Activated CD4-positive, alpha-beta T cell treated with anti-CD3 and anti-CD28 coated beads for 48 hours (primary cell): ENCODE results near the gene JMJD8.

Experiments
- DNase-seq: peaks from one replicate; pipeline ENCODE4 v3.0.0-alpha.2; 2020

JMJD8 gene

GRCh38 chr16:637081-638018 lies 46.8 kb downstream of the JMJD8 start:
- DNase-seq = peak; percentile 91

DNA sequence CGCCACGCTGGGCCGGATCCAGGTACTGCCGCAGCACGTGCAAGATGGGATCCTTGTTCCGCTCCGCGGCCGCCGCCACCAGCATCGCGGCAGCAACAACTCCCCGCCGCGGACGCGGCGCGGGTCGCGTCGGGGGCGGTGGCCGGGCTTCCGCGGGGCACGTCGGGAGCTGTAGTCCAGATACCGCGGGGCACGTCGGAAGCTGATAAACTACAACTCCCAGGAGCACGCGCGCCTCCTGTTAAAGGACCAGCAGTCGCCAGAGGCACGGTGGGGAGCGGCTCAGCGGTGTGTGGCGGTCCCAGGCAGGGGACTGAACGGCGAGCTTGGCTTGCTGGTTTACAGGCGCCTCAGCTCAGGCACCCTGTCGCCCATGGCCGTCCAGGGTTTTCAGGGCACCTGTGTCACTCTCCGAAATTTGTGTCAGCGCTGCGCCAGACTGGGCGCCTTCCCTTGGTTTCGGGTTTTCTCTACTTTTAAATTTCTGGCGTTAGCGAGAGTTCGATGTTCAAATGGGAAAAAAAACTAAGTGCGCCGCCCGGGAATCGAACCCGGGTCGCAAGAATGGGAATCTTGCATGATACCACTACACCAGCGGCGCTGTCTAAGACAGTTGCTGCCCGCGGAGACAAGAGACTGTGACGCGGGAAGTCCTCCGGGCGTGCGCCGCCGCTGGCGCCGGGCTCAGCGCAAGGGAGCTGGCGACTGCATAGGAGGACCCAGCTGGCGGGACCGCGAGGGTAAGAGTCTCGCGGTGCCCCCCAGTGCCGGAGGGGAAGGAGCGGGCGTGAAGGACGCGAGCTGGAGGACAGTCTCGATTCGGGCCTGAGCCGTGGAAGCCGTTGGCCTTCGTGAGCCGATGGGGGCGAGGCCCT lies 47.7 kb downstream of the JMJD8 start, which contains the start of gene METTL26:
TSS of gene METTL26 (minus strand) at position 100 of the 875 bp plus-strand sequence. CDS start at position 85, 15 bp downstream.
- peak; percentile 95 for DNase-seq

DNA sequence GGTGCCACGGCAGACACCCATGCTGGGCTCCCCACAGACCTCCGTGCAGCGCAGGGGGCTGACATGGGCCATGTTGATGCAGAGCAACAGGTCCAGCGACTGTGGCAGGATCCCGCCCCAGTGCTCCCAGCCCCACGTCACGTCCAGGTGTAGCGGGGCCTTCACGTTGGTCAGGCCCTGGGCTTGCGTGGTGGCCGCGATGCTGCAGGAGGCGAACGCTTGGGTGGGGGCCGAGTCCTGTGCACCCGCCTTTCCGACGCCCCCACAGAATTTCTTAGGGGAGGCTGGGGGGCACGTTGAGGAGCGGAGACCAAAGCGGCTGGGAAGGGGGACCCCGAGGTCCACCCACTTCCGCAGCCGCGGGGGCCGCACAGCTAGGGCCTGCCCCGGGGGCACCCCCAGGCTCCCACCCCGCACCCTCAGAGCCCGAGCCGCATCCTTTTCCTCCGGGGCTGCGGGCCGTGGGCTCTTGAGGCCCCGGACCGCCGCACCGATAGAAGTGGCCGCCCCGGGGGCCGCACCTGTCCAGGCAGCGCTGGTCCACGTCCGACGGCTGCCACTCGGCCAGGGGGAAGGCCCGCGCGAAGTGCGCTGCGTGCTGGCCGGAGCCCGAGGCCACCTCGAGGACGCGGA lies 48.4 kb downstream of the JMJD8 start:
- peak; percentile 40 for DNase-seq

GRCh38 chr16:634996-635395 lies 49.1 kb downstream of the JMJD8 start:
- no peak for DNase-seq

DNA sequence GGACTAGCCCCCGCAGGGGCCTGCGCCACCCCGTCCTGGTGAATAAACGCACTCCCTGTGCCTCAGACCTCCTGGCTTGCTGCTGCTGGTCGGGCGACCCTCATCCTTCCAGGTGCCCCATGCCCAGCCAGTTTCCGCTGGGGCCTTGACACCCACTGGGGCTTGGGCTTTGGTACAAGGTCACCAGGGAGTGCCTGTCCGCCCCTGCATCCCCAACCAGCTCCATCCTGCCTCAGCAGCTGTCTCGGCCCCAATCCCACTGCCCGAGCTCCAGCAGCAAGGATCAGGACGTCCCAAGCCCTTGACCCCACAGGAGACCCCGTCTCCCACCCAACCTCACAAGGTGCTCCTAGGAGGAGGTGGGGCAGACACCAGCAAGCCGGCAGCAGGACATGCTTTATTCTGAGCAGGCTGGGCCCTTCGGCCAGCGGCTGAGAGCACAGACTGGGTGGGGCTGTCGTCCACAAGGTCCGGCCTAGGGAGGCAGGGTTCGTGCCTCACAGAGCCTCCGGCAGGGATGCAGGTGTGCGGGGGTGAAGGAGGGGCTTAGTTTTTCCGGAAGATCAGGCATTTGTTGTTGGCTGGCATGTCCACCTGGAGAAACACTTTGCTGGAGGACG lies 50.0 kb downstream of the JMJD8 start:
- DNase-seq = no peak

DNA sequence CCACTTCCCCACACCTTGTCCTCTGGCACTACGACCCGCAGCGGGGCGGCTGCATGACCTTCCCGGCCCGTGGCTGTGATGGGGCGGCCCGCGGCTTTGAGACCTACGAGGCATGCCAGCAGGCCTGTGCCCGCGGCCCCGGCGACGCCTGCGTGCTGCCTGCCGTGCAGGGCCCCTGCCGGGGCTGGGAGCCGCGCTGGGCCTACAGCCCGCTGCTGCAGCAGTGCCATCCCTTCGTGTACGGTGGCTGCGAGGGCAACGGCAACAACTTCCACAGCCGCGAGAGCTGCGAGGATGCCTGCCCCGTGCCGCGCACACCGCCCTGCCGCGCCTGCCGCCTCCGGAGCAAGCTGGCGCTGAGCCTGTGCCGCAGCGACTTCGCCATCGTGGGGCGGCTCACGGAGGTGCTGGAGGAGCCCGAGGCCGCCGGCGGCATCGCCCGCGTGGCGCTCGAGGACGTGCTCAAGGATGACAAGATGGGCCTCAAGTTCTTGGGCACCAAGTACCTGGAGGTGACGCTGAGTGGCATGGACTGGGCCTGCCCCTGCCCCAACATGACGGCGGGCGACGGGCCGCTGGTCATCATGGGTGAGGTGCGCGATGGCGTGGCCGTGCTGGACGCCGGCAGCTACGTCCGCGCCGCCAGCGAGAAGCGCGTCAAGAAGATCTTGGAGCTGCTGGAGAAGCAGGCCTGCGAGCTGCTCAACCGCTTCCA lies 50.6 kb downstream of the JMJD8 start:
- no peak for DNase-seq

DNA sequence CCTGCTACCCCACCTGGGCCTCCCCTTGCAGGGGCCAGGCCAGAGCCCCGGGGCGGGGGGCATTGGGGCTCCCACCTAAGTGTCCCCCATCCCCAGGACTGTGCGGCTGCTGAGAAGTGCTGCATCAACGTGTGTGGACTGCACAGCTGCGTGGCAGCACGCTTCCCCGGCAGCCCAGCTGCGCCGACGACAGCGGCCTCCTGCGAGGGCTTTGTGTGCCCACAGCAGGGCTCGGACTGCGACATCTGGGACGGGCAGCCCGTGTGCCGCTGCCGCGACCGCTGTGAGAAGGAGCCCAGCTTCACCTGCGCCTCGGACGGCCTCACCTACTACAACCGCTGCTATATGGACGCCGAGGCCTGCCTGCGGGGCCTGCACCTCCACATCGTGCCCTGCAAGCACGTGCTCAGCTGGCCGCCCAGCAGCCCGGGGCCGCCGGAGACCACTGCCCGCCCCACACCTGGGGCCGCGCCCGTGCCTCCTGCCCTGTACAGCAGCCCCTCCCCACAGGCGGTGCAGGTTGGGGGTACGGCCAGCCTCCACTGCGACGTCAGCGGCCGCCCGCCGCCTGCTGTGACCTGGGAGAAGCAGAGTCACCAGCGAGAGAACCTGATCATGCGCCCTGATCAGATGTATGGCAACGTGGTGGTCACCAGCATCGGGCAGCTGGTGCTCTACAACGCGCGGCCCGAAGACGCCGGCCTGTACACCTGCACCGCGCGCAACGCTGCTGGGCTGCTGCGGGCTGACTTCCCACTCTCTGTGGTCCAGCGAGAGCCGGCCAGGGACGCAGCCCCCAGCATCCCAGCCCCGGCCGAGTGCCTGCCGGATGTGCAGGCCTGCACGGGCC lies 51.4 kb downstream of the JMJD8 start:
- no peak for DNase-seq

DNA sequence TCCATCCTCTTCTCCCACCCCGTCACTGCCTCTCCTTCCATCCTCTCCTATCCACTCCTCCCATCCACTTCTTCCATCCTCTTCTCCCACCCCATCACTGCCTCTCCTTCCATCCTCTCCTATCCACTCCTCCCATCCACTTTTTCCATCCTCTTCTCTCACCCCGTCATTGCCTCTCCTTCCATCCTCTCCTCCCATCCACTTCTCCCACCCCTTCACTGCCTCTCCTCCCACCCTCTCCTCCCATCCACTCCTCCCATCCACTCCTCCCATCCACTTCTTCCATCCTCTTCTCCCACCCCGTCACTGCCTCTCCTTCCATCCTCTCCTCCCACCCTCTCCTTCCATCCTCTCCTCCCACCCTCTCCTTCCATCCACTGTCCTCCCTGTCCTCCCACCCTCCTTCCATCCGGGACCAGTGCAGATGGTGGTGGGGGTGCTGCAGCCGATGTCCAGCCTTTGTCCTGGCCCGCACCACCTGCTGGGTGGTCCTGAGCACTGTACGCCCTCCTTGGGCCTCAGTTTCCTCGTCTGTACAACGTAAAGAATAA lies 52.3 kb downstream of the JMJD8 start:
- DNase-seq = no peak
